HG03575 (cell line): ENCODE data around the gene IFT52.
"Not testable (repeated sequence)": the region's sequence is repeated elsewhere in the genome, so short reads cannot be mapped to it uniquely, and the experiment has no call there.

Experiments
- ATAC-seq: cut with Tn5 transposase; IDR thresholded peaks from one replicate; pipeline ENCODE4 v1.9.1; 2021; ENCODE audit not compliant: unreplicated experiment, insufficient number of reproducible peaks, low FRiP score; ENCODE audit errors: extremely low read depth

The IFT52 gene

GRCh38 chr20:43605715-43606114 lies 15.0 kb downstream of the IFT52 start:
- no peak for ATAC-seq

- ATAC-seq, result not testable (repeated sequence)
These were observed 16.5 kb downstream of the IFT52 start for GRCh38 chr20:43607278-43607677.

- no peak for ATAC-seq
These were observed 40.9 kb downstream of the IFT52 start for GRCh38 chr20:43631598-43631997.

- no peak for ATAC-seq
These were observed 45.7 kb downstream of the IFT52 start for GRCh38 chr20:43636429-43636828.

GRCh38 chr20:43642548-43642947 lies 51.8 kb downstream of the IFT52 start:
- no peak for ATAC-seq

- ATAC-seq, result no peak
These were observed 60.3 kb downstream of the IFT52 start for GRCh38 chr20:43650997-43651525.

GRCh38 chr20:43651650-43652184 lies 61.0 kb downstream of the IFT52 start:
- ATAC-seq, result not testable (repeated sequence)

GRCh38 chr20:43653966-43654365 lies 63.2 kb downstream of the IFT52 start:
- no peak for ATAC-seq

- ATAC-seq, result not testable (repeated sequence)
These were observed 64.4 kb downstream of the IFT52 start for GRCh38 chr20:43655176-43655575.

- ATAC-seq, result no peak
These were observed 65.2 kb downstream of the IFT52 start for GRCh38 chr20:43655937-43656336.

GRCh38 chr20:43658069-43658722 lies 67.5 kb downstream of the IFT52 start:
- ATAC-seq, result no peak

- ATAC-seq, result no peak
These were observed 68.1 kb downstream of the IFT52 start for GRCh38 chr20:43658723-43659419.

GRCh38 chr20:43662943-43663655 lies 72.4 kb downstream of the IFT52 start:
- ATAC-seq, result no peak

- no peak for ATAC-seq
These were observed 74.9 kb downstream of the IFT52 start for GRCh38 chr20:43665466-43666176.

GRCh38 chr20:43666376-43667328 lies 75.9 kb downstream of the IFT52 start, which contains the start of gene MYBL2:
TSS of gene MYBL2 (plus strand) at chr20:43667114. CDS start at chr20:43667284, 170 bp downstream.
- no peak for ATAC-seq

GRCh38 chr20:43667341-43668132 lies 76.8 kb downstream of the IFT52 start:
- ATAC-seq, result no peak

- ATAC-seq, result no peak
These were observed 78.6 kb downstream of the IFT52 start for GRCh38 chr20:43669332-43669731.
